IPS-18c (cell line): ENCODE results near the gene ODAD3.
"Not testable (repeated sequence)": the region's sequence is repeated elsewhere in the genome, so short reads cannot be mapped to it uniquely, and the experiment has no call there.

Experiments
- H3K4me3 ChIP-seq: 2 replicates; pipeline ENCODE4 v1.7.0; 2013; ENCODE audit warnings: low read depth, mild to moderate bottlenecking, low read length, moderate library complexity; ENCODE audit not compliant: insufficient read depth
- H3K9me3 ChIP-seq: one replicate; pipeline ENCODE4 v1.6.1; 2013; ENCODE audit warnings: mild to moderate bottlenecking, low read length, moderate library complexity; ENCODE audit not compliant: control insufficient read depth, insufficient read depth

The ODAD3 gene

GRCh38 chr19:11464333-11465265 lies 29.7 kb upstream of the ODAD3 start:
- no peaks in the 10 kb centered on the region for H3K9me3 ChIP-seq
- H3K4me3 ChIP-seq: no peak overlapping the region

- H3K4me3 ChIP-seq: no peak overlapping the region
- H3K9me3 ChIP-seq: no peaks in the 10 kb centered on the region
Measured at GRCh38 chr19:11463391-11463790, 28.5 kb upstream of the ODAD3 start.

GRCh38 chr19:11461453-11461852 lies 26.5 kb upstream of the ODAD3 start:
- H3K9me3 ChIP-seq: no peaks in the 10 kb centered on the region

GRCh38 chr19:11460207-11460606 lies 25.3 kb upstream of the ODAD3 start:
- Histone ChIP-seq H3K9me3 (no peaks in the 10 kb centered on the region), H3K4me3 (no peak overlapping the region)

More at GRCh38 chr19:11461453-11461852, 26.5 kb upstream of the ODAD3 start:
- H3K4me3 ChIP-seq: no peak overlapping the region

GRCh38 chr19:11458912-11459311 lies 24.0 kb upstream of the ODAD3 start:
- not testable (repeated sequence) for H3K4me3 ChIP-seq, H3K9me3 ChIP-seq

- no peak overlapping the region for H3K4me3 ChIP-seq
- no peaks in the 10 kb centered on the region for H3K9me3 ChIP-seq
Measured at GRCh38 chr19:11458236-11458900, 23.4 kb upstream of the ODAD3 start.

- no peak overlapping the region for H3K4me3 ChIP-seq
- H3K9me3 ChIP-seq: no peaks in the 10 kb centered on the region
Measured at GRCh38 chr19:11457831-11458230, 22.9 kb upstream of the ODAD3 start.

- no peaks in the 10 kb centered on the region for H3K9me3 ChIP-seq
- H3K4me3 ChIP-seq: no peak overlapping the region
Measured at GRCh38 chr19:11457115-11457514, 22.2 kb upstream of the ODAD3 start.

- Histone ChIP-seq H3K4me3 (no peak overlapping the region), H3K9me3 (no peaks in the 10 kb centered on the region)
Measured at GRCh38 chr19:11456659-11457058, 21.7 kb upstream of the ODAD3 start.

GRCh38 chr19:11455233-11455554 lies 20.3 kb upstream of the ODAD3 start:
- not testable (repeated sequence) for H3K4me3 ChIP-seq

GRCh38 chr19:11453468-11454341 lies 18.8 kb upstream of the ODAD3 start:
- no peaks in the 10 kb centered on the region for H3K9me3 ChIP-seq
- H3K4me3 ChIP-seq: no peak overlapping the region

More at GRCh38 chr19:11455233-11455554, 20.3 kb upstream of the ODAD3 start:
- not testable (repeated sequence) for H3K9me3 ChIP-seq

- Histone ChIP-seq H3K4me3 (no peak overlapping the region), H3K9me3 (no peaks in the 10 kb centered on the region)
Measured at GRCh38 chr19:11452620-11453310, 17.8 kb upstream of the ODAD3 start.

- Histone ChIP-seq H3K9me3 (no peaks in the 10 kb centered on the region), H3K4me3 (no peak overlapping the region; the same call in 1 of the 2 replicates)
Measured at GRCh38 chr19:11451871-11452619, 17.1 kb upstream of the ODAD3 start.

- no peak overlapping the region; the same call in 1 of the 2 replicates for H3K4me3 ChIP-seq
Measured at GRCh38 chr19:11451327-11451870, 16.5 kb upstream of the ODAD3 start.

GRCh38 chr19:11450570-11451326 lies 15.8 kb upstream of the ODAD3 start:
- Histone ChIP-seq H3K9me3 (no peaks in the 10 kb centered on the region), H3K4me3 (no peak overlapping the region)

More at GRCh38 chr19:11451327-11451870, 16.5 kb upstream of the ODAD3 start:
- no peaks in the 10 kb centered on the region for H3K9me3 ChIP-seq
